ENCODE results near the gene EPYC.

EPYC gene

GRCh38 chr12:90974286-90974685, 30.5 kb downstream of the EPYC start:
- Mint-ChIP-seq H3K27me3 (no peaks in the 10 kb centered on the region), H3K4me1 (no peaks in the 10 kb centered on the region), H3K9me3 (no peaks in the 10 kb centered on the region), H3K4me3 (no peak overlapping the region), H3K27ac (no peak overlapping the region)
- DNase-seq (no peak), ATAC-seq (no peak)

GRCh38 chr12:90972226-90972625, 32.5 kb downstream of the EPYC start:
- no peaks in the 10 kb centered on the region for H3K4me1 Mint-ChIP-seq

GRCh38 chr12:90970911-90971310, 33.9 kb downstream of the EPYC start:
- Mint-ChIP-seq H3K27me3 (no peaks in the 10 kb centered on the region), H3K9me3 (no peaks in the 10 kb centered on the region), H3K27ac (no peak overlapping the region), H3K4me1 (no peaks in the 10 kb centered on the region), H3K4me3 (no peak overlapping the region)
- DNase-seq (no peak), ATAC-seq (no peak)

More at GRCh38 chr12:90972226-90972625, 32.5 kb downstream of the EPYC start:
- no peaks in the 10 kb centered on the region for H3K9me3 Mint-ChIP-seq
- no peak overlapping the region for H3K27ac Mint-ChIP-seq
- ATAC-seq (no peak), DNase-seq (no peak)
- H3K4me3 Mint-ChIP-seq: no peak overlapping the region
- no peaks in the 10 kb centered on the region for H3K27me3 Mint-ChIP-seq

GRCh38 chr12:90970471-90970870, 34.3 kb downstream of the EPYC start:
- Mint-ChIP-seq H3K4me3 (no peak overlapping the region), H3K27me3 (no peaks in the 10 kb centered on the region), H3K27ac (no peak overlapping the region), H3K4me1 (no peaks in the 10 kb centered on the region), H3K9me3 (no peaks in the 10 kb centered on the region)
- DNase-seq (no peak), ATAC-seq (no peak)

DNA sequence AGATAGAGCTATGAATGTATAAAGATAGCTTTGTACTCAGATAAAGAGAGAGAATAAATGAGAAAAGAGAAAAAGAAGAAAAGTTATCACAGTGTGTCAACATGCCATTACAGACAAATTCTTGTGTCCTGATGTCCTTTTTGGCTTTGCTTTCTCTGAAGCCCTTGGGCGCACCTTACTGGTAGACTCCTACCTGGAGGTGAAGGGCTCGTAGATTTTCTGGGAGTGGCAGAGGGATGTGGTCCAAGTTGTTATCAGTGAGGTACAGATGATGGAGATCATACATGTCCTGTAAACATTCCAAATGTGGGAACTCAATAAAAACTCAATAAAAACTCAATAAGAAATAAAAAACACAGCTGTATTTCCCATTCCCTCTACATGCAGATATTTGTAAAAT, 34.9 kb downstream of the EPYC start:
- H3K4me1 Mint-ChIP-seq: no peaks in the 10 kb centered on the region
- no peak overlapping the region for H3K4me3 Mint-ChIP-seq
- DNase-seq (no peak), ATAC-seq (no peak)
- H3K27ac Mint-ChIP-seq: no peak overlapping the region
- no peaks in the 10 kb centered on the region for H3K9me3 Mint-ChIP-seq
- H3K27me3 Mint-ChIP-seq: no peaks in the 10 kb centered on the region

DNA sequence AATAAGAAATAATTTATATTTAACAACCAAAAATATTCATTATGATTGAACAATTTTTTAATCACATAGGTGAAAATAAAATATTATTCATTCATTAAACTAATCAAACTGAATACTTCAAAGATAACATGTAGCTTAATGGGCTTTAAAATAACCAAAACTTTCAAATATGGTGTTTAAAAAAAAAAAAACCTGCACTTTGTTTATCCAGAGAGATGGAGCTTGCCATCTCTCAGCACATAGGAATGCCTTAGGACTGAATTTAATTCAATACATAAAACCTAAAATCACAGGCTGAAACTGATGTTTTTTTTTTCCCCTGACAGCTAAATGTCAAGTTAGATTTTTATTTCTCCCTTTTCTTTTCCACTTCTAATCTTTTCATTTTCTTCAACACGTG, 35.4 kb downstream of the EPYC start:
- Mint-ChIP-seq H3K4me3 (no peak overlapping the region), H3K4me1 (no peaks in the 10 kb centered on the region), H3K9me3 (no peaks in the 10 kb centered on the region), H3K27me3 (no peaks in the 10 kb centered on the region), H3K27ac (no peak overlapping the region)
- DNase-seq (no peak), ATAC-seq (no peak)

DNA sequence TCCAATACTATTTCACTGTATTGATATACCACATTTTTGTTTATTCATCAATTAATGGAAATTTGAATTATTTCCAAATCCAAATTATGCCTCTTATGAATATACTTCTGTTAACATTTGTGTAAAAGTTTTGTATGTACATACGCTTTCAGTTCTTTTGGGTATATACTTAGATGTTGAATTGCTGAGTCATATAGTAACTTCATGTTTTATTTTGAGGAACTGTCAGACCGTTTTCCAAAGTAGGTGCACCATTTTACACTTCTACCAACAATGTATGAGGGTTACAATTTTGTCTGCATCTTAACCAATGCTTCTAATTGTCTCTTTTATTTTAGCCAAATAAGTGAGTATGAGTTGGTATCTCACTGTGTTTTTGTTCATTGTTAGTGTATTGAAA, 39.6 kb downstream of the EPYC start:
- ATAC-seq: no peak
- no peaks in the 10 kb centered on the region for H3K27me3 Mint-ChIP-seq
- no peaks in the 10 kb centered on the region for H3K4me1 Mint-ChIP-seq
- DNase-seq: no peak
- H3K9me3 Mint-ChIP-seq: no peaks in the 10 kb centered on the region
- H3K27ac Mint-ChIP-seq: no peak overlapping the region
- no peak overlapping the region for H3K4me3 Mint-ChIP-seq

DNA sequence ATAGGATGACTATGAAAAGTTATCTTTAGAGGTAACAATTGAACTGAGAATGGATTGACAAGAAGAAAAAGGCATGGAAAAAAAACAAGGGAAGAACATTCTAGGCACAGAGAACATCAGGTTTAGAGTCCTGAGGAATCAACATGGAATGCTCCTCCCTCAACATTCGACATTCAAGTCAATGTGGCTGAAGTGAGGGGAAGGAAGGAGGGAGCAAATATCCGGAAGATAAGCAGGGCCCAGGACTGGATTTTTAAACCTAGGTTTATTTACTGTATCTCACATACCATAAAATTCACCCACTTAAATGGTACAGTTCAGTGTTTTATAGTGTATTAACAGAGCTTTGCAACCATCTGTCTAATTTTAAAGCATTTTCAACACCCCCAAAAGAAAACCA, 40.2 kb downstream of the EPYC start:
- Mint-ChIP-seq H3K9me3 (no peaks in the 10 kb centered on the region), H3K4me3 (no peak overlapping the region), H3K4me1 (no peaks in the 10 kb centered on the region), H3K27ac (no peak overlapping the region), H3K27me3 (no peaks in the 10 kb centered on the region)
- ATAC-seq (no peak), DNase-seq (no peak)

- DNase-seq (no peak), ATAC-seq (no peak)
- Mint-ChIP-seq H3K27ac (no peak overlapping the region), H3K4me3 (no peak overlapping the region), H3K27me3 (no peaks in the 10 kb centered on the region), H3K4me1 (no peaks in the 10 kb centered on the region), H3K9me3 (no peaks in the 10 kb centered on the region)
Measured at GRCh38 chr12:90963946-90964345, 40.8 kb downstream of the EPYC start.

DNA sequence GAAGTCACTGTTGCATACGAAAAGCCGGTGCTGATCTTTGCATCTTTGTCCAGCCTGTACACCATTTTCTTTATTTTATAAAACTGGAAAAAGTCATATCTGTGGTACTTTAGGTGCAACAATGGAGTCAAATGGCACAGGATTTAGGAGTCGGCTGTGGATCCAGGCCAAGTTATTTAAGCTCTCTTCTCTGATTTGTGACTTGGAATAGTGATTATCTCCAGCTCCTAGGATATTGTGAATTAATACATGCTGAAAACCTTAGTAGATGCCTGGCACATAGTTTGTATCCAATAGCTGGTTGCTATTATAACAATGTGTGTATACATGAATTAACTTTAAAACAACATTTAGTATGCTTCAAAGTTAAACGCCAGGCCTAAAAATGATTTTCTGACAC, 43.6 kb downstream of the EPYC start:
- Mint-ChIP-seq H3K9me3 (no peaks in the 10 kb centered on the region), H3K27ac (no peak overlapping the region), H3K4me3 (no peak overlapping the region), H3K27me3 (no peaks in the 10 kb centered on the region), H3K4me1 (no peaks in the 10 kb centered on the region)
- DNase-seq (no peak), ATAC-seq (no peak)

GRCh38 chr12:90959538-90960139, 45.1 kb downstream of the EPYC start:
- no peaks in the 10 kb centered on the region for H3K9me3 Mint-ChIP-seq
- no peak overlapping the region for H3K4me3 Mint-ChIP-seq
- ATAC-seq: no peak
- H3K4me1 Mint-ChIP-seq: no peaks in the 10 kb centered on the region
- no peak for DNase-seq
- H3K27ac Mint-ChIP-seq: no peak overlapping the region
- H3K27me3 Mint-ChIP-seq: no peaks in the 10 kb centered on the region

DNA sequence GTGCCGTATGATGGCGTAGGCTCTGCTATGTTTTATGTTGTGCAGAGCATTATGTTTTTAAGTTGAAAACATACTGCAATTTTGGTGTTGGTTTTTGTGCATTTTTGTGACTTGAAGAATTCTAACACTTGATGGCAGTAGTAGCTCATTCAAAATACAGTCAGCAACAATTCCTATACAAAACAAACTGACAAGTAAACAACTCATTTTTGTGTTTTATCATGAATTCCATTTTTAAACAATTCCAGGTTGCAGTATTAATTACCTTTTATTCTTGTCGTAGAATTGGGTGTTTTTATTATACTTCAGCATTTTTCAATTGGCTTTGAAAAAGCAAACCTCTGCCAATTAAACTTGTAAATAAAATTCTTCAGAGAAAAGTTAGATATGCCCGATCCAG, 45.7 kb downstream of the EPYC start:
- H3K27me3 Mint-ChIP-seq: peaks cover under 1% of the 10 kb centered on the region
- no peak for DNase-seq
- H3K4me3 Mint-ChIP-seq: no peak overlapping the region
- no peak for ATAC-seq
- no peaks in the 10 kb centered on the region for H3K4me1 Mint-ChIP-seq
- no peaks in the 10 kb centered on the region for H3K9me3 Mint-ChIP-seq
- H3K27ac Mint-ChIP-seq: no peak overlapping the region

DNA sequence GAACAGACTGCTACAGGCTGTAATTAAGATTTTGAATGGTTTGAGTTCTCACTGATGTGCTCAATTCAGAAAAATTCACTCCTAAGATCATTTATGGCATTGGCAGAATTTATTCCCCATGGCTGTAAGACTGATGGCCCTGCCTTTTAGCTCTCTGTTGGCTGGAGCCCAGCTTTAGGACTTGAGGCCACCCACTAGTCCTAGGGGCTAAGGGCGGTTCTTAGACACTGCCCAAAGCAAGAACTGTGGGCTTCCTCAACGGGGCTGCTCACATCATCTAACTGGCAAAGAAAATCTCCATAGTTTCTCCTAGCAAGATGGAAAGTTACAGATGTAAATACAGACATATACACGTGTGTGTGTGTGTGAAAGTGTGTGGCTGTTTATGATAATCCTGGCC, 46.4 kb downstream of the EPYC start:
- Mint-ChIP-seq H3K9me3 (no peaks in the 10 kb centered on the region), H3K27me3 (peaks cover 7% of the 10 kb centered on the region), H3K27ac (no peak overlapping the region), H3K4me3 (no peak overlapping the region), H3K4me1 (no peaks in the 10 kb centered on the region)
- ATAC-seq (no peak), DNase-seq (no peak)

GRCh38 chr12:90954921-90955320, 49.9 kb downstream of the EPYC start, which contains the start of gene CCER1:
CCER1 (minus strand) TSS chr12:90955176; CDS start chr12:90954742, 434 bp downstream.
- Mint-ChIP-seq H3K27ac (no peak within 1 kb of the TSS), H3K27me3 (peaks cover 8% of the 10 kb centered on the region), H3K4me1 (no peaks in the 10 kb centered on the region), H3K9me3 (no peaks in the 10 kb centered on the region), H3K4me3 (no peak within 1 kb of the TSS)
- ATAC-seq (peak; percentile 60), DNase-seq (no peak)

GRCh38 chr12:90954428-90954827, 50.3 kb downstream of the EPYC start:
- peaks cover 8% of the 10 kb centered on the region for H3K27me3 Mint-ChIP-seq
- no peak overlapping the region for H3K4me3 Mint-ChIP-seq

GRCh38 chr12:90953956-90954421, 50.8 kb downstream of the EPYC start:
- no peak for DNase-seq
- Mint-ChIP-seq H3K4me1 (no peaks in the 10 kb centered on the region), H3K4me3 (no peak overlapping the region), H3K27ac (no peak overlapping the region), H3K9me3 (no peaks in the 10 kb centered on the region), H3K27me3 (peaks cover 8% of the 10 kb centered on the region)
- ATAC-seq: peak; percentile 36

More at GRCh38 chr12:90954428-90954827, 50.3 kb downstream of the EPYC start:
- peak; percentile 37 for ATAC-seq
- no peaks in the 10 kb centered on the region for H3K9me3 Mint-ChIP-seq
- H3K4me1 Mint-ChIP-seq: no peaks in the 10 kb centered on the region
- H3K27ac Mint-ChIP-seq: no peak overlapping the region
- no peak for DNase-seq

- ATAC-seq: no peak
- Mint-ChIP-seq H3K27me3 (peaks cover 8% of the 10 kb centered on the region), H3K4me1 (no peaks in the 10 kb centered on the region), H3K27ac (no peak overlapping the region), H3K9me3 (no peaks in the 10 kb centered on the region), H3K4me3 (no peak overlapping the region)
- DNase-seq: no peak
Measured at GRCh38 chr12:90951432-90952105, 53.2 kb downstream of the EPYC start.

Measured in stimulated activated naive CD8-positive, alpha-beta T cell treated with anti-CD3 and anti-CD28 coated beads, Interleukin-15, amount 100 ng/mL, for 72 hours (primary cell).